ENCODE results near the gene SEPHS2. TPM values are rescaled to one million over a fixed set of nuclear protein-coding genes. Genes with fewer than 3 reads are reported as not detected.

The SEPHS2 gene
- total RNA-seq, 1 experiment from 2014 or later: 52.6 TPM

- no peaks in the 10 kb centered on the region for H3K23me2 ChIP-seq (ENCODE audit: insufficient read length, low read depth, low read length, poor library complexity, severe bottlenecking)
- no peak overlapping the region for H2BK15ac ChIP-seq (ENCODE audit: low read depth, low read length)
- no peak overlapping the region for H4K5ac ChIP-seq (ENCODE audit: insufficient read length, low read depth, low read length)
- no CpG with 5 or more reads among the region's 3 CpGs for WGBS (ENCODE audit: extremely low coverage, insufficient read length, low lambda C conversion rate)
- no peak overlapping the region for H2BK120ac ChIP-seq (ENCODE audit: low read depth, low read length, poor library complexity, severe bottlenecking)
- no peaks in the 10 kb centered on the region for H4K20me1 ChIP-seq (ENCODE audit: control insufficient read depth, insufficient read depth, insufficient read length)
- H3K79me2 ChIP-seq (ENCODE audit: insufficient read depth, low read length): no peaks in the 10 kb centered on the region
- no peak overlapping the region for H3K23ac ChIP-seq (ENCODE audit: insufficient read length, low read depth, low read length)
- no peak overlapping the region for H4K91ac ChIP-seq (ENCODE audit: insufficient read length, low read depth, low read length)
- no peak overlapping the region for H3T11ph ChIP-seq (ENCODE audit: low read length)
- H3K14ac ChIP-seq (ENCODE audit: insufficient read depth, low read length): no peak overlapping the region
- no peak overlapping the region for H2AK5ac ChIP-seq (ENCODE audit: insufficient read length, low read length)
- no peak overlapping the region for H3K27ac ChIP-seq (ENCODE audit: insufficient read length, low read depth, low read length)
- no peak overlapping the region for H2AFZ ChIP-seq (ENCODE audit: low read length)
- no peak overlapping the region for H3K4ac ChIP-seq (ENCODE audit: low read depth, low read length)
- no peaks in the 10 kb centered on the region for H3K27me3 ChIP-seq (ENCODE audit: insufficient read depth, low read length)
- no peak for DNase-seq
- no peak overlapping the region for H3K56ac ChIP-seq (ENCODE audit: insufficient read length, low read depth, low read length)
- H3K79me1 ChIP-seq (ENCODE audit: insufficient read depth, low read depth, low read length, poor library complexity, severe bottlenecking): no peaks in the 10 kb centered on the region
- H3K4me3 Mint-ChIP-seq: no peak overlapping the region
- H3K9ac ChIP-seq (ENCODE audit: extremely low read depth, insufficient read length, low read length): no peak overlapping the region
- H3K4me1 Mint-ChIP-seq: peaks cover 0 to 5% of the 10 kb centered on the region in 2 experiments; a peak in 1 of 4 replicates
- H3K36me3 Mint-ChIP-seq (ENCODE audit: insufficient read depth in 1 of 3, low read depth in 3 of 3): no peaks in the 10 kb centered on the region
- TF ChIP-seq CTCF (conservative IDR thresholded peaks at IDR 0.05): no peak
- no peaks in the 10 kb centered on the region for H3K9me3 ChIP-seq (ENCODE audit: control insufficient read depth, low read depth, low read length)
- H3K4me2 ChIP-seq (ENCODE audit: insufficient read depth, insufficient read length, low read length): no peak overlapping the region
- no peak overlapping the region for H4K8ac ChIP-seq (replicated peaks; ENCODE audit: insufficient read length, low read depth, low read length)
- peaks cover 3% of the 10 kb centered on the region for H3K27me3 Mint-ChIP-seq (ENCODE audit: low read depth)
- no peak overlapping the region for H3K18ac ChIP-seq (ENCODE audit: insufficient read length, low read depth, low read length)
- H2BK20ac ChIP-seq (ENCODE audit: low read depth, low read length, poor library complexity, severe bottlenecking): no peak overlapping the region
- no peak overlapping the region for H2BK5ac ChIP-seq (ENCODE audit: insufficient read length, low read length)
- no peaks in the 10 kb centered on the region; a peak in 2 of 5 replicates for H3K9me3 Mint-ChIP-seq
- H2BK12ac ChIP-seq (ENCODE audit: insufficient read length, low read depth, low read length): no peak overlapping the region
- no peaks in the 10 kb centered on the region for H3K4me1 ChIP-seq (ENCODE audit: insufficient read depth, low read length)
- no peak overlapping the region for H3K27ac Mint-ChIP-seq
These were observed 24.5 kb upstream of the SEPHS2 start for GRCh38 chr16:30470170-30470512.
